ENCODE data around the gene EMP1. TPM values are rescaled to one million over a fixed set of nuclear protein-coding genes. Genes with fewer than 3 reads are reported as not detected.

EMP1 gene
- total and polyA plus RNA-seq, 2 experiments from 2014 or later, result 0.07 to 0.39 TPM

- Histone ChIP-seq H3K36me3 (ENCODE audit: insufficient read depth) (no peaks in the 10 kb centered on the region), H4K20me1 (replicated peaks; ENCODE audit: insufficient read depth) (no peaks in the 10 kb centered on the region), H3K27me3 (ENCODE audit: insufficient read depth) (no peaks in the 10 kb centered on the region), H3K9me2 (ENCODE audit: insufficient read depth) (peaks cover 4% of the 10 kb centered on the region; the same call in 1 of the 2 replicates), H3K4me3 (no peak overlapping the region), H3K4me1 (ENCODE audit: insufficient read depth) (peaks cover 44% of the 10 kb centered on the region), H2AFZ (peak overlapping the region; percentile 88; the same call in 1 of the 2 replicates), H3K79me2 (replicated peaks; ENCODE audit: insufficient read depth) (no peaks in the 10 kb centered on the region), H3K4me2 (peak overlapping the region; percentile 68; the same call in 1 of the 2 replicates), H3K27ac (ENCODE audit: low read depth) (no peak overlapping the region; the same call in 1 of the 2 replicates), H3F3A (replicated peaks; ENCODE audit: low read depth) (no peaks in the 10 kb centered on the region)
- TF ChIP-seq, protein P1, sequence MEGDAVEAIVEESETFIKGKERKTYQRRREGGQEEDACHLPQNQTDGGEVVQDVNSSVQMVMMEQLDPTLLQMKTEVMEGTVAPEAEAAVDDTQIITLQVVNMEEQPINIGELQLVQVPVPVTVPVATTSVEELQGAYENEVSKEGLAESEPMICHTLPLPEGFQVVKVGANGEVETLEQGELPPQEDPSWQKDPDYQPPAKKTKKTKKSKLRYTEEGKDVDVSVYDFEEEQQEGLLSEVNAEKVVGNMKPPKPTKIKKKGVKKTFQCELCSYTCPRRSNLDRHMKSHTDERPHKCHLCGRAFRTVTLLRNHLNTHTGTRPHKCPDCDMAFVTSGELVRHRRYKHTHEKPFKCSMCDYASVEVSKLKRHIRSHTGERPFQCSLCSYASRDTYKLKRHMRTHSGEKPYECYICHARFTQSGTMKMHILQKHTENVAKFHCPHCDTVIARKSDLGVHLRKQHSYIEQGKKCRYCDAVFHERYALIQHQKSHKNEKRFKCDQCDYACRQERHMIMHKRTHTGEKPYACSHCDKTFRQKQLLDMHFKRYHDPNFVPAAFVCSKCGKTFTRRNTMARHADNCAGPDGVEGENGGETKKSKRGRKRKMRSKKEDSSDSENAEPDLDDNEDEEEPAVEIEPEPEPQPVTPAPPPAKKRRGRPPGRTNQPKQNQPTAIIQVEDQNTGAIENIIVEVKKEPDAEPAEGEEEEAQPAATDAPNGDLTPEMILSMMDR (conservative IDR thresholded peaks at IDR 0.05; ENCODE audit: low read depth in 2 of 2), result peak; percentile 67 to 83
- TF ChIP-seq POLR2AphosphoS5 (IDR thresholded peaks at IDR 0.05; ENCODE audit: low read depth), result no peak
- TF ChIP-seq, protein P2, sequence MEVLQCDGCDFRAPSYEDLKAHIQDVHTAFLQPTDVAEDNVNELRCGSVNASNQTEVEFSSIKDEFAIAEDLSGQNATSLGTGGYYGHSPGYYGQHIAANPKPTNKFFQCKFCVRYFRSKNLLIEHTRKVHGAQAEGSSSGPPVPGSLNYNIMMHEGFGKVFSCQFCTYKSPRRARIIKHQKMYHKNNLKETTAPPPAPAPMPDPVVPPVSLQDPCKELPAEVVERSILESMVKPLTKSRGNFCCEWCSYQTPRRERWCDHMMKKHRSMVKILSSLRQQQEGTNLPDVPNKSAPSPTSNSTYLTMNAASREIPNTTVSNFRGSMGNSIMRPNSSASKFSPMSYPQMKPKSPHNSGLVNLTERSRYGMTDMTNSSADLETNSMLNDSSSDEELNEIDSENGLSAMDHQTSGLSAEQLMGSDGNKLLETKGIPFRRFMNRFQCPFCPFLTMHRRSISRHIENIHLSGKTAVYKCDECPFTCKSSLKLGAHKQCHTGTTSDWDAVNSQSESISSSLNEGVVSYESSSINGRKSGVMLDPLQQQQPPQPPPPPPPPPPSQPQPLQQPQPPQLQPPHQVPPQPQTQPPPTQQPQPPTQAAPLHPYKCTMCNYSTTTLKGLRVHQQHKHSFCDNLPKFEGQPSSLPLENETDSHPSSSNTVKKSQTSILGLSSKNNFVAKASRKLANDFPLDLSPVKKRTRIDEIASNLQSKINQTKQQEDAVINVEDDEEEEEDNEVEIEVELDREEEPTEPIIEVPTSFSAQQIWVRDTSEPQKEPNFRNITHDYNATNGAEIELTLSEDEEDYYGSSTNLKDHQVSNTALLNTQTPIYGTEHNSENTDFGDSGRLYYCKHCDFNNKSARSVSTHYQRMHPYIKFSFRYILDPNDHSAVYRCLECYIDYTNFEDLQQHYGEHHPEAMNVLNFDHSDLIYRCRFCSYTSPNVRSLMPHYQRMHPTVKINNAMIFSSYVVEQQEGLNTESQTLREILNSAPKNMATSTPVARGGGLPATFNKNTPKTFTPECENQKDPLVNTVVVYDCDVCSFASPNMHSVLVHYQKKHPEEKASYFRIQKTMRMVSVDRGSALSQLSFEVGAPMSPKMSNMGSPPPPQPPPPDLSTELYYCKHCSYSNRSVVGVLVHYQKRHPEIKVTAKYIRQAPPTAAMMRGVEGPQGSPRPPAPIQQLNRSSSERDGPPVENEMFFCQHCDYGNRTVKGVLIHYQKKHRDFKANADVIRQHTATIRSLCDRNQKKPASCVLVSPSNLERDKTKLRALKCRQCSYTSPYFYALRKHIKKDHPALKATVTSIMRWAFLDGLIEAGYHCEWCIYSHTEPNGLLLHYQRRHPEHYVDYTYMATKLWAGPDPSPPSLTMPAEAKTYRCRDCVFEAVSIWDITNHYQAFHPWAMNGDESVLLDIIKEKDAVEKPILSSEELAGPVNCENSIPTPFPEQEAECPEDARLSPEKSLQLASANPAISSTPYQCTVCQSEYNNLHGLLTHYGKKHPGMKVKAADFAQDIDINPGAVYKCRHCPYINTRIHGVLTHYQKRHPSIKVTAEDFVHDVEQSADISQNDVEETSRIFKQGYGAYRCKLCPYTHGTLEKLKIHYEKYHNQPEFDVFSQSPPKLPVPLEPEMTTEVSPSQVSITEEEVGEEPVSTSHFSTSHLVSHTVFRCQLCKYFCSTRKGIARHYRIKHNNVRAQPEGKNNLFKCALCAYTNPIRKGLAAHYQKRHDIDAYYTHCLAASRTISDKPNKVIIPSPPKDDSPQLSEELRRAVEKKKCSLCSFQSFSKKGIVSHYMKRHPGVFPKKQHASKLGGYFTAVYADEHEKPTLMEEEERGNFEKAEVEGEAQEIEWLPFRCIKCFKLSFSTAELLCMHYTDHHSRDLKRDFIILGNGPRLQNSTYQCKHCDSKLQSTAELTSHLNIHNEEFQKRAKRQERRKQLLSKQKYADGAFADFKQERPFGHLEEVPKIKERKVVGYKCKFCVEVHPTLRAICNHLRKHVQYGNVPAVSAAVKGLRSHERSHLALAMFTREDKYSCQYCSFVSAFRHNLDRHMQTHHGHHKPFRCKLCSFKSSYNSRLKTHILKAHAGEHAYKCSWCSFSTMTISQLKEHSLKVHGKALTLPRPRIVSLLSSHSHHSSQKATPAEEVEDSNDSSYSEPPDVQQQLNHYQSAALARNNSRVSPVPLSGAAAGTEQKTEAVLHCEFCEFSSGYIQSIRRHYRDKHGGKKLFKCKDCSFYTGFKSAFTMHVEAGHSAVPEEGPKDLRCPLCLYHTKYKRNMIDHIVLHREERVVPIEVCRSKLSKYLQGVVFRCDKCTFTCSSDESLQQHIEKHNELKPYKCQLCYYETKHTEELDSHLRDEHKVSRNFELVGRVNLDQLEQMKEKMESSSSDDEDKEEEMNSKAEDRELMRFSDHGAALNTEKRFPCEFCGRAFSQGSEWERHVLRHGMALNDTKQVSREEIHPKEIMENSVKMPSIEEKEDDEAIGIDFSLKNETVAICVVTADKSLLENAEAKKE (CRISPR knock-in tag; IDR thresholded peaks at IDR 0.05), result peak; percentile 27; the same call in 1 of the 2 replicates
- Mint-ChIP-seq H3K27me3 (ENCODE audit: insufficient read depth, low read depth, poor library complexity) (peaks cover 13% of the 10 kb centered on the region), H3K4me1 (peaks cover 46% of the 10 kb centered on the region), H3K27ac (0 out of 2 replicates have a peak overlapping the region, but pooled peaks have one; percentile 8), H3K36me3 (ENCODE audit: low read depth) (no peaks in the 10 kb centered on the region), H3K9me3 (no peaks in the 10 kb centered on the region), H3K4me3 (no peak overlapping the region; the same call in 2 of the 3 replicates)
- peak; percentile 83 for DNase-seq (ENCODE audit: low spot score)
- peak; percentile 93 for ATAC-seq
Observed at GRCh38 chr12:13203034-13203922, 6.8 kb downstream of the EMP1 start.

All from GM23338 (cell line).